Effector memory CD8-positive, alpha-beta T cell (primary cell): ENCODE measurements around the gene ING2.

ENCODE experiments used
- ATAC-seq: fragments of 150-1000 bp; cut with Tn5 transposase; replicated peaks from 2 replicates; pipeline ENCODE4 v1.10.0; 2021; ENCODE audit warnings: mild to moderate bottlenecking, moderate library complexity
- DNase-seq, 3 experiments: peaks; one replicate each; pipeline ENCODE4 v3.0.0; 2021
- H3K27ac Mint-ChIP-seq, 2 donors: one replicate each; pipeline ENCODE4 v1.8.0; 2022; ENCODE audit warnings: mild to moderate bottlenecking in 2 of 2, mixed read lengths in 2 of 2, moderate library complexity in 2 of 2
- H3K27me3 Mint-ChIP-seq, 2 donors: one replicate each; pipeline ENCODE4 v1.8.0; 2022; ENCODE audit warnings: mixed read lengths in 2 of 2
- H3K36me3 Mint-ChIP-seq: one replicate; pipeline ENCODE4 v1.8.0; 2022; ENCODE audit warnings: mild to moderate bottlenecking, moderate library complexity, mixed read lengths; ENCODE audit not compliant: insufficient read depth
- H3K4me1 Mint-ChIP-seq, 2 donors: one replicate each; pipeline ENCODE4 v1.8.0; 2022; ENCODE audit warnings: low read depth in 2 of 2, mixed read lengths in 2 of 2
- H3K4me3 Mint-ChIP-seq, 2 donors: one replicate each; pipeline ENCODE4 v1.8.0; 2022; ENCODE audit warnings: mild to moderate bottlenecking in 2 of 2, mixed read lengths in 2 of 2, moderate library complexity in 2 of 2
- H3K9me3 Mint-ChIP-seq, 2 donors: one replicate each; pipeline ENCODE4 v1.8.0; 2022; ENCODE audit warnings: mixed read lengths in 2 of 2

Gene ING2

DNA sequence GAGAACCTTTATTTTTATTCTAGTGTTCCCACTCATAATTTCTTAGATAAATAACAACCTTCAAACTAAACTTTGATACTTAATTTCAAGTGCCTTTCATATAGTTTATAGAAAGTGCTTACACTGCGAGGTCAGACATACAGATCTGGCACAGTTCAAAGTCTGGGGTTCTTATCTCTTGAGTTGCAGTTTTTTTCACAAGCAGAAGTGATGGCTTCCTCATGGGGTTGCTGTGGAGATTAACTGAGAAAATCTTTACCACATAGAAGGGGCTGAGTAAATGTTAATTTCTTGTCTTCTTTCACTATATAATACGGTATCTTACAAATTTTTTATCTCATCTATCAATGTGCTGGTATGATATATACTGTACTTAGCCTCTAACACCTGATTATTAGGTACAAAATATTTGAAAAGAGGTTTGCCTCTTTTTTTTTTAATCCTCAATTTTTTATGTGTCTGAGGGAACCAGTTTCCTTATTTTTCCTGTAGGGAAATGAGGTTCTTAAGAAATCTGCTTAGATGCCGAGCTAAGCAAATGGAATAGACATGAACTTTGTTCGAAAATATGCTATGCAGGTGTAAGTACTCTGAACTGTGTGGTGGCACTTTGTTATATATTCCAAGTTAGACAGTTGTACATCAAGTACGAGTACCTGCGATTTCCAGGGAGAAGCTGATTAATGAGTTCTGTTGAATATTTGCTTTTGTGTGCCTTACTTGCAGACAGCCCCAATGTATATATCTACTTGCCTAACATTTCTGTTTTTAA, 3.3 kb downstream of the ING2 start:
- H3K27me3 Mint-ChIP-seq = no peaks in the 10 kb centered on the region

DNA sequence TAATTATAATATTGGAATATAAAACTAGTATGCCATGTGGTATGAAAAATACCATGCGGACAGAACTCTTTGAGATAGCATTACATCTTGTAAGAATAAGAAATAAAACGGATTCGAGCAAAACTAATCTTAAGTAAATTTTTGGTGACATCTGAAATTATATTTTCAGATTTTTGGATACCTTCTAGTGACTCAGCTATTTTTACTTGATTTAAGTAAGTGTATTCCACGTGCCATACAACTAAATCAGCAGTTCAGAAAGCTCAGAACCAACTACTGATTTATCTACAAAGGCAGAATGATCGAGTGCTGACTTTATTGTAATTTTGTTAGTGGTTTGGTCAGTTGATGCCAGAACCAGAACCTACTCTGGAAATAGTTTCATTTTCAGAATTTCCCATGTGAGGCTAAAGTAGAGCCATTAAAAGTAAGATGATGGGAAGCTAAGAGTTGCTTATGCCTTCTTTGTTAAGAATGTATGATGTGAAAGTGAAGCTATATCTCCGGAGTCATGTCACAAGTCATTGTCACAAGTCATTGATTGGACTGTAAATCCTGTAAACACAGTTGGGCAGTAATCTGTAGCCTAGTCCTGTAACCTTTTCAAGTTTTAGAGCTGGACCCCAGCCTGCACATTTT, 4.0 kb downstream of the ING2 start:
- DNase-seq (no peak), ATAC-seq (no peak)
- Mint-ChIP-seq H3K4me1 (peaks cover under 1% of the 10 kb centered on the region in 2 donors), H3K36me3 (peaks cover 13% of the 10 kb centered on the region), H3K27ac (no peak overlapping the region), H3K27me3 (no peaks in the 10 kb centered on the region), H3K4me3 (no peak overlapping the region), H3K9me3 (no peaks in the 10 kb centered on the region)

More for the DNA sequence above, 3.3 kb downstream of the ING2 start:
- no peak overlapping the region for H3K4me3 Mint-ChIP-seq
- ATAC-seq (no peak), DNase-seq (no peak)
- no peaks in the 10 kb centered on the region for H3K9me3 Mint-ChIP-seq
- H3K27ac Mint-ChIP-seq = no peak overlapping the region
- H3K36me3 Mint-ChIP-seq = peaks cover 17% of the 10 kb centered on the region
- peaks cover 5% of the 10 kb centered on the region in 2 donors for H3K4me1 Mint-ChIP-seq

DNA sequence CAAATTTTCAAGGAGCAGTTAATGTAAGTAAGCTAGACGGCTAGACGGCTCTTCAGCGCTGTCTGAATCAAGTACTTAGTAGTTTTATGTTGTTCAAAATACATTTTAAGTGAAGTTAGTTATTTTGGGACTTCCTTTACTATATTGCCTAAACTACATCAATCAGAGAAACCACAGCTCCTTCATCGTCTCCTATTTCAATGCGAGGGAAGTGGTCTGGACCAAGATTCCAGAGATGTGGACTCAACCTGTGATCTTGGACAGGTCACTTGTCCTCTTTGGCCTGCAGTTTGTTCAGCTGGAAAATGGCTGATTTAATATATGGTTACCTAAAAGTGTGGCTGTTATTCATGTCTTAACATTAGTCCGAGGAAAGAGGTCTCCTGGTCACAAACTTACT, 10.6 kb downstream of the ING2 start:
- no peak for ATAC-seq
- H3K4me3 Mint-ChIP-seq = no peak overlapping the region
- peaks cover 0 to 2% of the 10 kb centered on the region in 2 donors for H3K4me1 Mint-ChIP-seq
- H3K36me3 Mint-ChIP-seq = peaks cover 7% of the 10 kb centered on the region
- no peak overlapping the region for H3K27ac Mint-ChIP-seq
- no peak for DNase-seq
- no peaks in the 10 kb centered on the region for H3K9me3 Mint-ChIP-seq
- H3K27me3 Mint-ChIP-seq = no peaks in the 10 kb centered on the region

DNA sequence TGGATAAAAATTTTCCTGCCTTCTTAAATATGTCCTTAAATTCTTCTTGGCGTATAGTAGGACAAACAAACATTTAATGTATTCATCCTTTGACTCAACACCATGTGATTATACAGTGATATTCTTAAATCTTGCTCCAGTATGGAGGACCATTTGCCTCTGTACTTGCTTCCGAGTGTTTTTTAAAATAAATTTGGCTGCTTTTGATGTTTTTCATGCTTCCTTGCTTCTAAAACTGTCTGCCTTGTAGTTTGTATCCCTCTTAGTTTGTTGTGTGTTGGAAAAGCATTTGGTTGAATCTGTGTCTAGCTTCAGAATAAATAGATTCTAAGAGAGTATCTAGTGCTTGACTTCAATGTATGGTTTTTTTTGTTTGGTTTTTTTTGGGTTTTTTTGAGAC, 12.3 kb downstream of the ING2 start:
- Mint-ChIP-seq H3K4me3 (no peak overlapping the region), H3K4me1 (peaks cover 0 to 2% of the 10 kb centered on the region in 2 donors), H3K36me3 (no peaks in the 10 kb centered on the region), H3K27ac (no peak overlapping the region), H3K9me3 (no peaks in the 10 kb centered on the region), H3K27me3 (no peaks in the 10 kb centered on the region)
- no peak for DNase-seq
- ATAC-seq = no peak

DNA sequence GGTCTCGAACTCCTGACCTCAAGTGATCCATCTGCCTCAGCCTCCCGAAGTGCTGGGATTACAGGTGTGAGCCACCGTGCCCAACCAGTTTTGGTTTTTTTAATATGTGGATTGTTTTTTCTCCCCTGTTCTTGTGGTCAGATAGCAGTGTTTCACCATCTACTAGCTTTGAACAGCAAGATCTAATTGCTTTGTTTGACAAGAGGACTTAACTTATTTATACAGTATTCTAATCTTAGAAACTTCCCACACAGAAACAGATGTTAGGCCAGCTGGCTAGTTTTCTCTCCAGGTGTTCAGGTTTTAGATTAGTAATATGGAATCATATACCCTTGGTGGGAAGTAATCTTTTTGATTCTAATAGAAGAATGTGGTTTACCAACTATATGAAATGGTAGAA, 12.9 kb downstream of the ING2 start:
- Mint-ChIP-seq H3K36me3 (no peaks in the 10 kb centered on the region), H3K9me3 (no peaks in the 10 kb centered on the region), H3K27ac (no peak overlapping the region), H3K4me1 (peaks cover 0 to 2% of the 10 kb centered on the region in 2 donors), H3K27me3 (peaks cover 2 to 5% of the 10 kb centered on the region in 2 donors), H3K4me3 (no peak overlapping the region)
- DNase-seq (no peak), ATAC-seq (no peak)

DNA sequence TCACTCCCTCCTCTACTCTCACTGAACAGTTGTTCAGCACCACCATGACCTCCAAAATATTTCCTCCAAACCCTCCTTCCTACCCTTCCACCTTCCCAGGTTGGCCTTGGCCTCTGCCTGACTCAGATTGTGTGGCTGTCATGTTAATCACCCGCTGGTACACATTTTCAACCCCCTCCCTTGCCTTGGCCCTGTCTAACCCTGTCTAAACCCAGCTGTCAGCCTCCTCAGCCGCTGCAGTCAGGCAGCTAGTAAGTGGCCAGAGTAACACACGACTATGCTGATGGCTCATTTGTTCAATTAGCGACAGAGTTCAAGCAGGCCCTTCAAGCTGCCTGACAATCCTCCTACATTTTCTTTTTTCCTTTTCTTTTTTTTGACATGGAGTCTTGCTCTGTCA, 18.0 kb downstream of the ING2 start:
- H3K36me3 Mint-ChIP-seq = no peaks in the 10 kb centered on the region
- no peak for ATAC-seq
- H3K27me3 Mint-ChIP-seq = peaks cover 40 to 50% of the 10 kb centered on the region in 2 donors
- no peaks in the 10 kb centered on the region for H3K9me3 Mint-ChIP-seq
- no peaks in the 10 kb centered on the region for H3K4me1 Mint-ChIP-seq
- no peak overlapping the region for H3K4me3 Mint-ChIP-seq
- no peak overlapping the region for H3K27ac Mint-ChIP-seq
- no peak for DNase-seq

DNA sequence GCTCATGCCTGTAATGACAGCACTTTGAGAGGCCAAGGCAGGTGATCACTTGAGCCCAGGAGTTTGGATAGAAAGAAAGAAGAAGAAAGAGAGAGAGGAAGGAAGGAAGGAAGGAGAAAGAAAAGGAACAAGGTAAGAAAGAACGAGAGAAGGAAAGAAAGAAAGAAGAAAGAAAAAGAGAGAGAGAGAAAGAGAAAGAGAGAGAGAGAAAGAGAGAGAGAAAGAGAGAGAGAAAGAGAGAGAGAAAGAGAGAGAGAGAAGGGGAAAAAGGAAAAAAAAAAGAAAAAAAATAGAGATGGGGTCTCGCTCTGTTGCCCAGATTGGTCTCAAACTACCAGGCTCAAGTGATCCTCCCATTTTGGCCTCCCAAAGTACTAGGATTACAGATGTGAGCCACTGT, 22.5 kb downstream of the ING2 start:
- Mint-ChIP-seq H3K27me3 (peaks cover 64% of the 10 kb centered on the region in 2 donors), H3K9me3 (no peaks in the 10 kb centered on the region), H3K36me3 (no peaks in the 10 kb centered on the region), H3K4me1 (no peaks in the 10 kb centered on the region), H3K4me3 (no peak overlapping the region), H3K27ac (no peak overlapping the region)
- ATAC-seq = no peak
- no peak for DNase-seq

DNA sequence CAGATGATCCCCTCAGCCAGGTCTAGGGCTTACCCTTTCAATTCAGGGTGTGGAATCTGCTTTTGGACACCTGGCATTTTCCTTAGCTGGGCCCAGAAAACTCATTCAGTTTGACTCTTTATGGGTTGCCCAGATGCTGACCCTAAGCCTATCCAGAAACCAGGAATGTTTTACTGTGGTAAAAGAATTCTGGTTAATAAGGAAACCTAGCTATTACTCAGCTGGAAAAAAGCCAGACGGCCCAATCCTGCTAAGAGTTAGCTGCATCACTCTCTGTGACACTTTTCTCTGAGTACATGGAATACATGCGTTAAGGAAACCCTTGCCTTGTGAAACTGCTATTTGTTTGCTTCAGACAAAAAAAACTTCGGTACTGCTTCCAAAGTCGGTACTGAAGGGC, 28.0 kb downstream of the ING2 start:
- Mint-ChIP-seq H3K4me1 (no peaks in the 10 kb centered on the region), H3K27ac (no peak overlapping the region), H3K27me3 (peaks cover 16 to 36% of the 10 kb centered on the region in 2 donors), H3K4me3 (no peak overlapping the region), H3K36me3 (no peaks in the 10 kb centered on the region), H3K9me3 (no peaks in the 10 kb centered on the region)
- DNase-seq (no peak), ATAC-seq (no peak)

DNA sequence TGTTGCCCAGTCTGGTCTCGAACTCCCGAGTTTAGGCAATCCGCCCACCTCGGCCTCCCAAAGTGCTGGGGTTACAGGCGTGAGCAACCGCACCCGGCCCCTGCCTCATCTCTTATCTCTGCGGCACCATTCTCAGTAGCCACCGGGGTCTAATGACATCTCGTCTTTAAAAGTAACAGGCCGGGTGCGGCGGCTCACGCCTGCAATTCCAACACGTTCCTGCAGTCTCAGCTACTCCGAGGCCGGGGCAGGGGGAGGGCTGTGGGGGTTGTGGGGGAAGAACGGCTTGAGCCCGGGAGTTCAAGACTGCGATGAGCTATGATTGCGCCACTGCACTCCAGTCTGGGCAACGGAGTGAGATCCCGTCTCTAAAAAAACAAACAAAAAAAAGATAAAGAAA, 28.8 kb downstream of the ING2 start:
- Mint-ChIP-seq H3K27me3 (peaks cover 24 to 38% of the 10 kb centered on the region in 2 donors), H3K4me3 (no peak overlapping the region), H3K36me3 (no peaks in the 10 kb centered on the region), H3K9me3 (no peaks in the 10 kb centered on the region), H3K4me1 (no peaks in the 10 kb centered on the region), H3K27ac (no peak overlapping the region)
- ATAC-seq (no peak), DNase-seq (no peak)

DNA sequence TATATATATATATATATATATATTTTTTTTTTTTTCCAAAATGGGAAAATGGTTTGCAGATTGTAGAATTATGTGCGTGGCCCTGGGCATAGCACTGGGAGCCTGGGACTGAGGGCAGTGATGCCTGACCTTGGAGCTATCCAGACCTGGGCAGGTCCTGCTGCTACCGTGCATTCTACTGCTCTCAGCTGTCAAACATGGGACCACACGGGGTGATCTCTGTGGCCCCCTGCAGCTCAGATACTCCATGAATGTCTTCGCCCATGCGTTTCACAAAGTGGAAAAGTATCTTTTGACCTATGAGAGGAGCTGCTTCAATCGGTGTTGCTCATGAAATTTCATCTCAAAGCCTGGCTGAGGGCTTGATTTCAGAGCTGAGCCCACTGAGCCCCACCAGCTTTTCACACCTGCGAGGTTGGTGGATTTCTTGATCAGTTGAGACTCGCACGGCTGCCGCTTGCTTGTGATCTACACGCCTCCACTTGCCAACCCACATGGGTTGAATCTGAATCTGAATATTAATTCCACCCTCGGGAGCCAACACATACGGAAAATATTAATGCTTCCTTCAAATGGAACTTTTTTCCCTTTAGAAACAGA, 35.7 kb downstream of the ING2 start:
- H3K4me3 Mint-ChIP-seq = no peak overlapping the region
- H3K36me3 Mint-ChIP-seq = no peaks in the 10 kb centered on the region
- peaks cover 0 to 3% of the 10 kb centered on the region in 2 donors for H3K9me3 Mint-ChIP-seq
- DNase-seq (no peak), ATAC-seq (no peak)
- H3K4me1 Mint-ChIP-seq = no peaks in the 10 kb centered on the region
- peaks cover 22 to 29% of the 10 kb centered on the region in 2 donors for H3K27me3 Mint-ChIP-seq
- no peak overlapping the region for H3K27ac Mint-ChIP-seq

DNA sequence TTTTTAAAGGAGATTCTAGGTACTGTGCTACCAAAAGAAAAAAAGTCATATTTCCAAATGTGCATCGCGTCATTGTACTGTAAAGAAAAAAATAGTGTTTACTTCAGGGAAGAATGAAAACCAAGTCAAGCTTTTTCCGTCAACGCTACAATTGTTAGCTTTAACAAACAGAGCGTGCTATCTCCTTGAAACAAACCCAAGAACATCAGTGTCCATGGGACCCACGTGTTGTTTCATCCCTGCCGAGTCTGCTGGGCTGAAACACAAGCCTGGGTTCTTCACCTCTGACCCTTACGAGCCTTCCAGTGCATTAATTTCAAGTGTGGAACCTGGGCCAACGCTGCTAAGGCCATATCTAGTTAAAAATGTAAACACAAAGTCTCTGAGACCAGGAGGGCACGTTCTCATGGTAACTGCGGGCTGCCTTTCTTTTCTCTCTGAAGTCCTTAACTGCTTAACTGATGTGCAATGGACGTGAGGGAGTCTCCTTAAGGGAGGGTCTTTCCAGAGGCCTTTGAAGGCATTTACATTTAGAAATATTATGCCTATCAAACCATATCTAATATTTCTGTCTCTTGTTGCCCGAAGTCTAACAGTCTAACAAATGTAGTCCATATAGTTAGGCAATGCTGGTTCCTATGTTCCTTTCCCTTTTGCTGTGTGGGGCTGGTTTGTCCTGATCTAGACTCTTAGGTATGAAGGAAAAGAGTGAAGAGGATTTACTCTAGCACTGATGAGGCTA, 36.3 kb downstream of the ING2 start:
- no peaks in the 10 kb centered on the region for H3K4me1 Mint-ChIP-seq
- peaks cover 0 to 3% of the 10 kb centered on the region in 2 donors for H3K9me3 Mint-ChIP-seq
- no peak for DNase-seq
- H3K4me3 Mint-ChIP-seq = no peak overlapping the region
- H3K27me3 Mint-ChIP-seq = peaks cover 23 to 29% of the 10 kb centered on the region in 2 donors
- no peak overlapping the region for H3K27ac Mint-ChIP-seq
- H3K36me3 Mint-ChIP-seq = no peaks in the 10 kb centered on the region
- no peak for ATAC-seq

DNA sequence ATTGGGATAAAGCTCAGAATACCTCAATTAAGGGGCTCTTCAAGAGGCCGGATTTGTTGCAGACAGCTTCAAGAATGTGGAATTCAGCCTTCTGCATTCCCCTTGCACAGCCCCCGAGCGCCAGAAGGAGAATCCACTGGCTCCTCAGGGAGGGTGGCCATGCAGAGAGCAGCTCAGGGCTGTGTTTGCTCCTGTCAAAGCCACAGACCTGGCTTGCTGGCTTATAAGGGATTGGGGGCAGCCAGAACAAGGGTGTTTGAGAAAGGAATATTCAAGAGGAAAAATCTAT, 36.8 kb downstream of the ING2 start:
- ATAC-seq (no peak), DNase-seq (no peak)
- peaks cover 28 to 34% of the 10 kb centered on the region in 2 donors for H3K27me3 Mint-ChIP-seq
- no peak overlapping the region for H3K27ac Mint-ChIP-seq
- H3K36me3 Mint-ChIP-seq = no peaks in the 10 kb centered on the region
- H3K9me3 Mint-ChIP-seq = peaks cover 0 to 3% of the 10 kb centered on the region in 2 donors
- no peaks in the 10 kb centered on the region for H3K4me1 Mint-ChIP-seq
- no peak overlapping the region for H3K4me3 Mint-ChIP-seq

DNA sequence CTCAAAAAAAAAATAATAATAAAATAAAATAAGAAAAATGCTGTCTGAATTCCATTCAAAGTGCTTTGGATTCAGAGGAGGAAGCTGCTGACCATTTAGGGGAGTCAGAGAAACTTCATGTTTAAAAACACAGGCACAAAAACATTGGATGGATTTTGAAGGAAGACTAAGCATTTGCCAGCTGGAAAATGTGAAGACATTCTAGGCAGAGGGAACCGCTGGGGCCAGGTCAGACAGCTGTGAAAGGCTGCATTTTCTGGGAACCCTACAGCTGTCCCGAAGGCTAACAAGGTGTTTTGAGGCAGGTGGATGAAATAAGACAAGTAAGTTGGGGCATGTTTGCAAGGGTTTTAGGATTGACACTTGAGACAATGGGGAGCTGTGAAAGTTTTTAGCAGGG, 38.6 kb downstream of the ING2 start:
- DNase-seq (no peak), ATAC-seq (no peak)
- Mint-ChIP-seq H3K36me3 (no peaks in the 10 kb centered on the region), H3K4me3 (no peak overlapping the region), H3K9me3 (peaks cover 0 to 3% of the 10 kb centered on the region in 2 donors), H3K4me1 (no peaks in the 10 kb centered on the region), H3K27ac (no peak overlapping the region), H3K27me3 (peaks cover 36 to 37% of the 10 kb centered on the region in 2 donors)
